Activated T-cell treated with anti-CD3 and anti-CD28 coated beads for 1 hour (primary cell): ENCODE data around the gene HBM.
"Not testable (repeated sequence)": the region's sequence is repeated elsewhere in the genome, so short reads cannot be mapped to it uniquely, and the experiment has no call there.

Experiments used
- DNase-seq: peaks from one replicate; pipeline ENCODE4 v3.0.0-alpha.2; 2020; ENCODE audit warnings: low read depth

Gene HBM

GRCh38 chr16:185213-185612, 19.4 kb downstream of the HBM start:
- no peak for DNase-seq

- DNase-seq: no peak
Measured at GRCh38 chr16:185691-186090, 19.9 kb downstream of the HBM start.

- no peak for DNase-seq
Measured at GRCh38 chr16:187330-187729, 21.6 kb downstream of the HBM start.

GRCh38 chr16:188674-189073, 22.9 kb downstream of the HBM start:
- peak; percentile 20 for DNase-seq

GRCh38 chr16:189604-190186, 23.9 kb downstream of the HBM start:
- DNase-seq: no peak

- DNase-seq: no peak
Measured at GRCh38 chr16:191831-192230, 26.1 kb downstream of the HBM start.

- no peak for DNase-seq
Measured at GRCh38 chr16:192686-193085, 26.9 kb downstream of the HBM start.

- DNase-seq: no peak
Measured at GRCh38 chr16:193441-193840, 27.7 kb downstream of the HBM start.

- DNase-seq: no peak
Measured at GRCh38 chr16:194516-194915, 28.7 kb downstream of the HBM start.

- DNase-seq: no peak
Measured at GRCh38 chr16:200388-200787, 34.6 kb downstream of the HBM start.

- DNase-seq: no peak
Measured at GRCh38 chr16:203246-203645, 37.5 kb downstream of the HBM start.

- DNase-seq: not testable (repeated sequence)
Measured at GRCh38 chr16:204046-204445, 38.3 kb downstream of the HBM start.

- DNase-seq: not testable (repeated sequence)
Measured at GRCh38 chr16:209359-209758, 43.6 kb downstream of the HBM start.

- DNase-seq: not testable (repeated sequence)
Measured at GRCh38 chr16:211631-212180, 45.9 kb downstream of the HBM start.

- no peak for DNase-seq
Measured at GRCh38 chr16:212999-213398, 47.2 kb downstream of the HBM start.
